OCI-LY1 (cell line): ENCODE data around the gene DENND5A.

Experiments used
- H2AFZ ChIP-seq: fragments of 200-600 bp; sonication (generic), shearing (Covaris generic); 2 replicates; pipeline ENCODE4 v1.6.0; 2014; ENCODE audit warnings: antibody characterized with exemption, mild to moderate bottlenecking, low read length
- H3F3A ChIP-seq: fragments of 200-600 bp; sonication (generic), shearing (Covaris generic); 2 replicates; pipeline ENCODE4 v1.6.0; 2014; ENCODE audit warnings: mild to moderate bottlenecking, antibody characterized with exemption, low read length, moderate library complexity; ENCODE audit not compliant: insufficient read depth
- H3K27ac ChIP-seq: fragments of 200-600 bp; sonication (generic); 2 replicates; pipeline ENCODE4 v1.5.1; 2014; ENCODE audit warnings: low read length, mixed run types, mild to moderate bottlenecking, low read depth; ENCODE audit not compliant: poor library complexity, severe bottlenecking
- H3K27me3 ChIP-seq: fragments of 200-600 bp; sonication (generic); 2 replicates; pipeline ENCODE4 v1.6.0; 2014; ENCODE audit warnings: antibody characterized with exemption, mild to moderate bottlenecking, low read length, moderate library complexity; ENCODE audit not compliant: insufficient read depth
- H3K36me3 ChIP-seq: fragments of 200-600 bp; sonication (generic); 2 replicates; pipeline ENCODE4 v1.6.1; 2014; ENCODE audit warnings: mild to moderate bottlenecking, antibody characterized with exemption, low read length, moderate library complexity, mixed read lengths; ENCODE audit not compliant: insufficient read depth
- H3K4me1 ChIP-seq: fragments of 200-600 bp; sonication (generic); 2 replicates; pipeline ENCODE4 v1.5.1; 2014; ENCODE audit warnings: mild to moderate bottlenecking, low read length, moderate library complexity; ENCODE audit not compliant: insufficient read depth, severe bottlenecking
- H3K4me2 ChIP-seq: fragments of 200-600 bp; sonication (generic), shearing (Covaris generic); 2 replicates; pipeline ENCODE4 v1.6.1; 2014; ENCODE audit warnings: low read length
- H3K4me3 ChIP-seq: fragments of 200-600 bp; sonication (generic); 2 replicates; pipeline ENCODE4 v1.5.1; 2014; ENCODE audit warnings: low read length, low read depth, mild to moderate bottlenecking, mixed read lengths; ENCODE audit not compliant: poor library complexity, severe bottlenecking
- H3K79me2 ChIP-seq: fragments of 200-600 bp; shearing (Covaris generic); 2 replicates; pipeline ENCODE4 v1.6.1; 2016; ENCODE audit warnings: mixed run types, low read length, mixed read lengths; ENCODE audit not compliant: insufficient read depth
- H3K9ac ChIP-seq: fragments of 200-600 bp; sonication (generic), shearing (Covaris generic); 2 replicates; pipeline ENCODE4 v1.6.1; 2014; ENCODE audit warnings: mild to moderate bottlenecking, low read length, mixed read lengths
- H3K9me2 ChIP-seq: fragments of 200-600 bp; sonication (generic), shearing (Covaris generic); 2 replicates; pipeline ENCODE4 v1.6.1; 2014; ENCODE audit warnings: low read depth, mild to moderate bottlenecking, low read length, mixed read lengths
- H3K9me3 ChIP-seq: fragments of 200-600 bp; shearing (Covaris generic); 2 replicates; pipeline ENCODE4 v1.6.1; 2014; ENCODE audit warnings: low read length, mixed read lengths
- H4K20me1 ChIP-seq: fragments of 200-600 bp; sonication (generic), shearing (Covaris generic); 2 replicates; pipeline ENCODE4 v1.6.0; 2016; ENCODE audit warnings: mild to moderate bottlenecking, low read length; ENCODE audit not compliant: insufficient read depth
- EZH2 ChIP-seq: fragments of 200-600 bp; sonication (generic), shearing (Covaris generic); IDR thresholded peaks from 2 replicates; pipeline ENCODE4 v1.8.0; 2017; ENCODE audit warnings: borderline replicate concordance, mixed run types, mild to moderate bottlenecking, antibody characterized with exemption, low read length, moderate library complexity, mixed read lengths
- TF ChIP-seq, protein P1 (sequence below): fragments of 200-600 bp; sonication (generic), shearing (Covaris generic); IDR thresholded peaks from 2 replicates; pipeline ENCODE4 v1.5.1; 2017; ENCODE audit warnings: mild to moderate bottlenecking, antibody characterized with exemption, low read length, moderate library complexity, mixed read lengths

The DENND5A gene

DNA sequence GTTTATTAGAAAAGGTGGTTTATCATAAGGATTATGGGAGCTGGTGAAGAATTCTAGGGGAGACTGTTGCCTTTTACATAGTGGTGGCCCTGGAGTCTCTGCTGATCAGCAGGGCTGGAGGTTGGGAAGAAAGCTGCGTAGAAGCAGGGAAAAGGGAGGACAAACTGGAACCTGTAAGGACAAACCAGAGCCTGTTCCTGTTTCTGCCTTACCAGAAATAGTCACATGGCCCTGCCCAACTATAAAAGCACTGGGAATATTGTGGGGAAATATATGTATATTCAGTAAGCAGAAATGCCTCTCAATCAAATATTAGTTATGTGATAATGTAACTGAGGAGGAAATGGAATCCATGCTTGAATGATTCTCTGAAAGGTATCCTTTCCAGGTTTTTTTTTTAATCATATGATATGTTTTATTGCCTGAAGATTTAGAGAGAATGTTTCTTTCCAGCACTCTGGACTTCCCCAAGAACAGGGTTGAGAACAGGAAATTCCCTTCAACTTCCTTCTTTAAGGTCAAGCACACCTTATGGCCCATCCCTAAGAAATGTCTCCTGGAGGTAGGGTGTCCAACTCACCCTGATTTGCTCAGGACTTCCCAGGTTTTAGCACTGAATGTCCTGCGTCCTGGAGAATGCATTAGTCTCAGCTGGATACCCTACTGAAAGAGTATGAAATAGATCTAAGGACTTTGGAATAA is 139.8 kb downstream of the DENND5A start:
- H3K36me3 ChIP-seq, result no peaks in the 10 kb centered on the region
- H3K4me2 ChIP-seq, result no peak overlapping the region
- H3K27me3 ChIP-seq, result no peaks in the 10 kb centered on the region
- H3K9ac ChIP-seq, result no peak overlapping the region
- no peaks in the 10 kb centered on the region for H3F3A ChIP-seq
- H2AFZ ChIP-seq, result no peak overlapping the region
- H3K4me1 ChIP-seq, result no peaks in the 10 kb centered on the region
- H3K4me3 ChIP-seq, result no peak overlapping the region
- no peak overlapping the region for H3K27ac ChIP-seq
- no peaks in the 10 kb centered on the region for H3K79me2 ChIP-seq
- no peaks in the 10 kb centered on the region for H3K9me3 ChIP-seq
- no peaks in the 10 kb centered on the region for H4K20me1 ChIP-seq
- TF ChIP-seq, protein P1, sequence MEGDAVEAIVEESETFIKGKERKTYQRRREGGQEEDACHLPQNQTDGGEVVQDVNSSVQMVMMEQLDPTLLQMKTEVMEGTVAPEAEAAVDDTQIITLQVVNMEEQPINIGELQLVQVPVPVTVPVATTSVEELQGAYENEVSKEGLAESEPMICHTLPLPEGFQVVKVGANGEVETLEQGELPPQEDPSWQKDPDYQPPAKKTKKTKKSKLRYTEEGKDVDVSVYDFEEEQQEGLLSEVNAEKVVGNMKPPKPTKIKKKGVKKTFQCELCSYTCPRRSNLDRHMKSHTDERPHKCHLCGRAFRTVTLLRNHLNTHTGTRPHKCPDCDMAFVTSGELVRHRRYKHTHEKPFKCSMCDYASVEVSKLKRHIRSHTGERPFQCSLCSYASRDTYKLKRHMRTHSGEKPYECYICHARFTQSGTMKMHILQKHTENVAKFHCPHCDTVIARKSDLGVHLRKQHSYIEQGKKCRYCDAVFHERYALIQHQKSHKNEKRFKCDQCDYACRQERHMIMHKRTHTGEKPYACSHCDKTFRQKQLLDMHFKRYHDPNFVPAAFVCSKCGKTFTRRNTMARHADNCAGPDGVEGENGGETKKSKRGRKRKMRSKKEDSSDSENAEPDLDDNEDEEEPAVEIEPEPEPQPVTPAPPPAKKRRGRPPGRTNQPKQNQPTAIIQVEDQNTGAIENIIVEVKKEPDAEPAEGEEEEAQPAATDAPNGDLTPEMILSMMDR, result no peak
- TF ChIP-seq EZH2, result no peak
- H3K9me2 ChIP-seq, result no peaks in the 10 kb centered on the region

DNA sequence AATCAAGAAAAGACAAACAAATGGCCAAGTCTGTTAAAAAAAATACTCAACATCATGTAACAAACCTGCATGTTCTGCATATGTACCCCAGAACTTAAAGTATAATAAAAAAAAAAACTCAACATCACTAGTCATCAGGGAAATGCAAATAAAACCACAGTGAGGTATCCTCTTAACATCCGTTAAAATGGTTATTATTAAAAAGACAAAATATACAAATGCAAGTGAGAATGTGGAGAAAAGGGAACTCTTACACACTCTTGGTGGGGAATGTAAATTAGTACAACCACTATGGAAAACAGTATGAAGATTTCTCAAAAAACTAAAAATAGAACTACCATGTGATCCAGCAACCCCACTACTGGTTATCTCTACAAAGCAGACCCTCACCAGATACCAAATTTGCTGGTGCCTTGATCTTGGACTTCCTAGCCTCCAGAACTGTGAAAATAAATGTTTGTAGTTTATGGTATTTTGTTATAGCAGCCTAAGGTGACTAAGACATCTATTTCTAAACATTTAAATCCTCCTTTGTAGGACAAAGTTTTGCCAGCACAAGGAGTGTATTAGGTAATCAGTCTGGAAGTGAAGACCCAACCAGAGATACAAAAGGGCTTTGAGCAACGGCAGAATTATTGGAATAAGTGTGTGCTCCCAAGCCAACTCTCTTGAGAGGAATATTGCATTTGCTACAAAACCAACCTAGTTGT is 141.4 kb downstream of the DENND5A start:
- Histone ChIP-seq H3K36me3 (no peaks in the 10 kb centered on the region), H3K9me2 (no peaks in the 10 kb centered on the region), H2AFZ (no peak overlapping the region), H3K4me3 (no peak overlapping the region), H3K4me1 (no peaks in the 10 kb centered on the region), H3K9me3 (no peaks in the 10 kb centered on the region), H3K27ac (no peak overlapping the region), H3K9ac (no peak overlapping the region), H3K27me3 (no peaks in the 10 kb centered on the region), H3K4me2 (no peak overlapping the region), H3F3A (no peaks in the 10 kb centered on the region), H4K20me1 (no peaks in the 10 kb centered on the region), H3K79me2 (no peaks in the 10 kb centered on the region)
- TF ChIP-seq, protein P1, result no peak
- no peak for TF ChIP-seq EZH2

DNA sequence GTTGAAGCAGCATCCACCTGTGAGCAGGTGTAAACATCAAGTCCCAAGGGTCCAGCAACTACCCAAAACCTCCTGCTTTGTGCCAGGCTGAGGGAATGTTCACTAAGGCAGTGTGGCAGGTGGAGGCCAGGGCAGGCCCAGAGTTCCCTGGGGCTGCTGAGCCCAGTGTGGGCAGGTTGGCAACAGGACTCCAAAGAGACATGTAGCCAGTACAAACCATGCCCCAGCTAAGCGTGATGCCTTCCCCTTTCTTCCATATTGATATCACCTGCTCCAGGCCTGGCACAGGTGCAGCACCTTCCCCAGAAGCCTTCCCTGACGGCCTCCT is 143.7 kb downstream of the DENND5A start:
- H4K20me1 ChIP-seq, result no peaks in the 10 kb centered on the region
- H2AFZ ChIP-seq, result no peak overlapping the region
- no peaks in the 10 kb centered on the region for H3F3A ChIP-seq
- H3K27me3 ChIP-seq, result no peaks in the 10 kb centered on the region
- no peak overlapping the region for H3K4me3 ChIP-seq
- H3K9me3 ChIP-seq, result no peaks in the 10 kb centered on the region
- TF ChIP-seq, protein P1, result no peak
- TF ChIP-seq EZH2, result no peak
- no peaks in the 10 kb centered on the region for H3K79me2 ChIP-seq
- H3K4me2 ChIP-seq, result no peak overlapping the region
- no peaks in the 10 kb centered on the region for H3K4me1 ChIP-seq
- no peak overlapping the region for H3K27ac ChIP-seq
- H3K9ac ChIP-seq, result no peak overlapping the region
- no peaks in the 10 kb centered on the region for H3K9me2 ChIP-seq
- no peaks in the 10 kb centered on the region for H3K36me3 ChIP-seq
